ENCODE measurements around the gene DNAJC6. TPM values are rescaled to one million over a fixed set of nuclear protein-coding genes. Genes with fewer than 3 reads are reported as not detected.

Gene DNAJC6
- total RNA-seq, 1 experiment from 2014 or later = 4.0 TPM

- H3K36me3 ChIP-seq (ENCODE audit: control insufficient read depth, insufficient read depth, low read length) = no peaks in the 10 kb centered on the region
- BruUV-seq (replicated peaks) = no TSS peak
- TF ChIP-seq REST (IDR thresholded peaks at IDR 0.05; ENCODE audit: insufficient read depth in 1 of 2, low read depth in 2 of 2, low read length in 1 of 2) (no peak), CTCF (IDR thresholded peaks at IDR 0.05) (no peak), TCF7L2 (IDR thresholded peaks at IDR 0.05; ENCODE audit: low read depth, low read length) (no peak), SIN3A (IDR thresholded peaks at IDR 0.05; ENCODE audit: borderline replicate concordance, insufficient read depth, low read depth, low read length) (no peak)
- H3K4me1 ChIP-seq (ENCODE audit: control insufficient read depth, insufficient read depth, low read length) = no peaks in the 10 kb centered on the region
- intact Hi-C loops (cut with micrococcal nuclease; ENCODE audit: unreplicated experiment) (no loop called here), in situ Hi-C loops (cut with HindIII; ENCODE audit: low pct_unique_long_range_greater_than_20kb, low sequenced_read_pairs) (no loop called here)
- no peak overlapping the region for H3K27ac ChIP-seq (ENCODE audit: low read length)
- ChIA-PET CTCF (no interaction called here), POLR2A (no interaction called here)
- ATAC-seq (no peak), DNase-seq (ENCODE audit: low read depth, low spot score) (no peak)
- no peak overlapping the region for H3K4me3 ChIP-seq (ENCODE audit: low read depth in 2 of 2, low read length in 2 of 2)
- no peaks in the 10 kb centered on the region for H3K9me3 ChIP-seq (ENCODE audit: control insufficient read depth, insufficient read depth, low read depth, low read length)
- H3K27me3 ChIP-seq (ENCODE audit: control insufficient read depth, insufficient read depth, low read length) = no peaks in the 10 kb centered on the region
These were observed 13.9 kb downstream of the DNAJC6 start for GRCh38 chr1:65323246-65323645.

- Histone ChIP-seq H3K36me3 (ENCODE audit: control insufficient read depth, insufficient read depth, low read length) (no peaks in the 10 kb centered on the region), H3K9me3 (ENCODE audit: control insufficient read depth, insufficient read depth, low read depth, low read length) (no peaks in the 10 kb centered on the region), H3K4me1 (ENCODE audit: control insufficient read depth, insufficient read depth, low read length) (no peaks in the 10 kb centered on the region), H3K27ac (ENCODE audit: low read length) (no peak overlapping the region), H3K4me3 (ENCODE audit: low read depth in 2 of 2, low read length in 2 of 2) (no peak overlapping the region), H3K27me3 (ENCODE audit: control insufficient read depth, insufficient read depth, low read length) (no peaks in the 10 kb centered on the region)
- CTCF ChIA-PET = no interaction called here
- TF ChIP-seq TCF7L2 (IDR thresholded peaks at IDR 0.05; ENCODE audit: low read depth, low read length) (no peak), REST (IDR thresholded peaks at IDR 0.05; ENCODE audit: insufficient read depth in 1 of 2, low read depth in 2 of 2, low read length in 1 of 2) (no peak), POLR2AphosphoS5 (IDR thresholded peaks at IDR 0.05; ENCODE audit: low read depth, low read length) (no peak), CTCF (IDR thresholded peaks at IDR 0.05) (no peak), SIN3A (IDR thresholded peaks at IDR 0.05; ENCODE audit: borderline replicate concordance, insufficient read depth, low read depth, low read length) (no peak)
- ATAC-seq (no peak), DNase-seq (ENCODE audit: low read depth, low spot score) (no peak)
- in situ Hi-C loops (cut with HindIII; ENCODE audit: low pct_unique_long_range_greater_than_20kb, low sequenced_read_pairs) = no loop called here
- POLR2A ChIA-PET = no interaction called here
- intact Hi-C loops (cut with micrococcal nuclease; ENCODE audit: unreplicated experiment) = no loop called here
- no TSS peak for BruUV-seq (replicated peaks)
These were observed 20.7 kb downstream of the DNAJC6 start for GRCh38 chr1:65330021-65330420.
